ENCODE data around the gene ATG9B. TPM values are rescaled to one million over a fixed set of nuclear protein-coding genes. Genes with fewer than 3 reads are reported as not detected.

ATG9B gene
- total RNA-seq, 1 experiment from 2014 or later = 1.3 TPM

DNA sequence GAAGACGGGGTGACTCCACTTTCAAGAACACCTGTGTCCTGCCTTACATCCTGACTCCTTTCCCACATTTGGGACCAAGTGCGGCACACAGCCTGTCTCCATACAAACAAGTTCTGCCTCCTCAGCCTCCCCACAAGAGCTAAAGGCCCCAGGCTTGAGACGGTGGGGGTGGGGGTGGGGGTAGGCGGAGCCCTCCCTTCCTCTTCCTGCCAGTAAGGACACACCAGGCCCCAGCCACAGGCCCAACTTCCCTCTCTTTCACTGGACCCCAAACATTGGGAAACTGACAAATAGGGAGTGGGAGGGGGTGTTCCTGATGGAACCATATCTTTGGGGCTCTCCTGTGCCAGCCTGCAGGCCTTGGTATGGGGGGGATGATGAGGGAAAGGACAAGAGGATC is 28.8 kb upstream of the ATG9B start:
- H3K79me2 ChIP-seq (ENCODE audit: low read length) = no peaks in the 10 kb centered on the region
- H3K9me2 ChIP-seq (replicated peaks; ENCODE audit: low read length) = no peaks in the 10 kb centered on the region
- no peaks in the 10 kb centered on the region for H4K20me1 ChIP-seq (ENCODE audit: low read length)
- no peaks in the 10 kb centered on the region for H3F3A ChIP-seq (ENCODE audit: low read length, unreplicated experiment)
- no peak overlapping the region for H3K4me2 ChIP-seq (ENCODE audit: low read length)
- ATAC-seq (no peak), DNase-seq (no peak)
- H2AFZ ChIP-seq (ENCODE audit: low read length) = no peak overlapping the region
- intact Hi-C loops (cut with micrococcal nuclease) = no loop called here
- no peaks in the 10 kb centered on the region for H3K9me3 ChIP-seq (ENCODE audit: low read length)
- H3K27me3 ChIP-seq (ENCODE audit: low read length) = no peaks in the 10 kb centered on the region
- no peak for TF ChIP-seq EZH2 (IDR thresholded peaks at IDR 0.05; ENCODE audit: low read length, unreplicated experiment)
- TF ChIP-seq, protein P1, sequence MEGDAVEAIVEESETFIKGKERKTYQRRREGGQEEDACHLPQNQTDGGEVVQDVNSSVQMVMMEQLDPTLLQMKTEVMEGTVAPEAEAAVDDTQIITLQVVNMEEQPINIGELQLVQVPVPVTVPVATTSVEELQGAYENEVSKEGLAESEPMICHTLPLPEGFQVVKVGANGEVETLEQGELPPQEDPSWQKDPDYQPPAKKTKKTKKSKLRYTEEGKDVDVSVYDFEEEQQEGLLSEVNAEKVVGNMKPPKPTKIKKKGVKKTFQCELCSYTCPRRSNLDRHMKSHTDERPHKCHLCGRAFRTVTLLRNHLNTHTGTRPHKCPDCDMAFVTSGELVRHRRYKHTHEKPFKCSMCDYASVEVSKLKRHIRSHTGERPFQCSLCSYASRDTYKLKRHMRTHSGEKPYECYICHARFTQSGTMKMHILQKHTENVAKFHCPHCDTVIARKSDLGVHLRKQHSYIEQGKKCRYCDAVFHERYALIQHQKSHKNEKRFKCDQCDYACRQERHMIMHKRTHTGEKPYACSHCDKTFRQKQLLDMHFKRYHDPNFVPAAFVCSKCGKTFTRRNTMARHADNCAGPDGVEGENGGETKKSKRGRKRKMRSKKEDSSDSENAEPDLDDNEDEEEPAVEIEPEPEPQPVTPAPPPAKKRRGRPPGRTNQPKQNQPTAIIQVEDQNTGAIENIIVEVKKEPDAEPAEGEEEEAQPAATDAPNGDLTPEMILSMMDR (conservative IDR thresholded peaks at IDR 0.05; ENCODE audit: low read depth, low read length) = no peak
- H3K36me3 ChIP-seq (ENCODE audit: low read depth, low read length) = no peaks in the 10 kb centered on the region
- ChIA-PET POLR2A (ENCODE audit: unreplicated experiment) (no interaction called here), CTCF (no interaction called here)
- BruUV-seq (replicated peaks) = no TSS peak
- H3K4me3 ChIP-seq (ENCODE audit: low read length) = no peak overlapping the region
- no peak overlapping the region for H3K27ac ChIP-seq (ENCODE audit: low read length)
- peaks cover 8% of the 10 kb centered on the region for H3K4me1 ChIP-seq (ENCODE audit: insufficient read depth, low read length)
- H3K9ac ChIP-seq (ENCODE audit: low read length) = no peak overlapping the region

DNA sequence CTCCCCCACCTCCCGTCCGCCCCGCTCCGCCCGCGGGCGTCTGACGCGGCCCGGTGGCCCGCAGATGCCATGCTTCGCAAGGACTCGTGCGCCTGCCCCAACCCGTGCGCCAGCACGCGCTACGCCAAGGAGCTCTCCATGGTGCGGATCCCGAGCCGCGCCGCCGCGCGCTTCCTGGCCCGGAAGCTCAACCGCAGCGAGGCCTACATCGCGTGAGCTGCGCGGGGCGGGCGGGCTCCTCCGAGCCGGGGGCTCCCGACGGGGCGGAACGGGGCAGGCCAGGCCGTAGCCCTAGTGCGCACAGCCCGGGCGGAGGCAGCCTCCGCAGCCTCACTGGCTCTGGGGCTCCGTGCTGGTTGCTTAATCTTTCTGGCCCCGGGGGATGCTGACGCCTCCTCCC is 26.8 kb upstream of the ATG9B start:
- ATAC-seq (no peak), DNase-seq (no peak)
- Histone ChIP-seq H3K79me2 (ENCODE audit: low read length) (no peaks in the 10 kb centered on the region), H3K4me2 (ENCODE audit: low read length) (no peak overlapping the region), H3K27me3 (ENCODE audit: low read length) (no peaks in the 10 kb centered on the region), H3K27ac (ENCODE audit: low read length) (no peak overlapping the region), H3K9ac (ENCODE audit: low read length) (no peak overlapping the region), H3K4me3 (ENCODE audit: low read length) (no peak overlapping the region), H3K4me1 (ENCODE audit: insufficient read depth, low read length) (peaks cover 12% of the 10 kb centered on the region), H4K20me1 (ENCODE audit: low read length) (no peaks in the 10 kb centered on the region), H3K36me3 (ENCODE audit: low read depth, low read length) (no peaks in the 10 kb centered on the region), H3K9me3 (ENCODE audit: low read length) (no peaks in the 10 kb centered on the region), H3K9me2 (replicated peaks; ENCODE audit: low read length) (no peaks in the 10 kb centered on the region), H3F3A (ENCODE audit: low read length, unreplicated experiment) (no peaks in the 10 kb centered on the region), H2AFZ (ENCODE audit: low read length) (no peak overlapping the region)
- TF ChIP-seq EZH2 (IDR thresholded peaks at IDR 0.05; ENCODE audit: low read length, unreplicated experiment) = no peak
- TF ChIP-seq, protein P1 (conservative IDR thresholded peaks at IDR 0.05; ENCODE audit: low read depth, low read length) = no peak
- no peak for TF ChIP-seq EZH2phosphoT487 (IDR thresholded peaks at IDR 0.05; ENCODE audit: borderline replicate concordance, low read length)
- BruUV-seq (replicated peaks) = no TSS peak
- ChIA-PET CTCF (no interaction called here), POLR2A (ENCODE audit: unreplicated experiment) (interaction anchor here (0.5 to 0.6 kb wide), 2 partner anchors 23 to 29 kb away, joined by 3 to 4 read pairs; partner anchors contain the start of genes ABCB8 and FASTK)
- intact Hi-C loops (cut with micrococcal nuclease) = no loop called here

DNA sequence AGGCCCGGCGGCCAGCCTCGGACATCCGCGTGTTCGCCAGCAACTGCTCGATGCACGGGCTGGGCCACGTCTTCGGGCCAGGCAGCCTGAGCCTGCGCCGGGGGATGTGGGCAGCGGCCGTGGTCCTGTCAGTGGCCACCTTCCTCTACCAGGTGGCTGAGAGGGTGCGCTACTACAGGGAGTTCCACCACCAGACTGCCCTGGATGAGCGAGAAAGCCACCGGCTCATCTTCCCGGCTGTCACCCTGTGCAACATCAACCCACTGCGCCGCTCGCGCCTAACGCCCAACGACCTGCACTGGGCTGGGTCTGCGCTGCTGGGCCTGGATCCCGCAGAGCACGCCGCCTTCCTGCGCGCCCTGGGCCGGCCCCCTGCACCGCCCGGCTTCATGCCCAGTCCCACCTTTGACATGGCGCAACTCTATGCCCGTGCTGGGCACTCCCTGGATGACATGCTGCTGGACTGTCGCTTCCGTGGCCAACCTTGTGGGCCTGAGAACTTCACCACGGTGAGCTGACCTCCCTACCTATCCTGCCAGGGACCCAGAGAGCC is 24.7 kb upstream of the ATG9B start:
- H3K4me2 ChIP-seq (ENCODE audit: low read length) = no peak overlapping the region
- no peaks in the 10 kb centered on the region for H3K36me3 ChIP-seq (ENCODE audit: low read depth, low read length)
- CTCF ChIA-PET = no interaction called here
- intact Hi-C loops (cut with micrococcal nuclease) = no loop called here
- H3K79me2 ChIP-seq (ENCODE audit: low read length) = no peaks in the 10 kb centered on the region
- H3F3A ChIP-seq (ENCODE audit: low read length, unreplicated experiment) = no peaks in the 10 kb centered on the region
- no peaks in the 10 kb centered on the region for H3K9me3 ChIP-seq (ENCODE audit: low read length)
- TF ChIP-seq EZH2 (IDR thresholded peaks at IDR 0.05; ENCODE audit: low read length, unreplicated experiment) (no peak), EZH2phosphoT487 (IDR thresholded peaks at IDR 0.05; ENCODE audit: borderline replicate concordance, low read length) (no peak)
- TF ChIP-seq, protein P1 (conservative IDR thresholded peaks at IDR 0.05; ENCODE audit: low read depth, low read length) = no peak
- H3K4me3 ChIP-seq (ENCODE audit: low read length) = no peak overlapping the region
- H3K9me2 ChIP-seq (replicated peaks; ENCODE audit: low read length) = no peaks in the 10 kb centered on the region
- ATAC-seq (no peak), DNase-seq (no peak)
- no peak overlapping the region for H3K27ac ChIP-seq (ENCODE audit: low read length)
- no TSS peak for BruUV-seq (replicated peaks)
- H3K27me3 ChIP-seq (ENCODE audit: low read length) = no peaks in the 10 kb centered on the region
- H2AFZ ChIP-seq (ENCODE audit: low read length) = no peak overlapping the region
- H3K4me1 ChIP-seq (ENCODE audit: insufficient read depth, low read length) = peaks cover 12% of the 10 kb centered on the region
- no peak overlapping the region for H3K9ac ChIP-seq (ENCODE audit: low read length)
- POLR2A ChIA-PET (ENCODE audit: unreplicated experiment) = no interaction called here
- H4K20me1 ChIP-seq (ENCODE audit: low read length) = no peaks in the 10 kb centered on the region
